HG03378 (cell line): Measurements from ENCODE around the gene TMEM145.

Experiments used
- ATAC-seq: cut with Tn5 transposase; IDR thresholded peaks from one replicate; pipeline ENCODE4 v1.9.1; 2021; ENCODE audit warnings: mild to moderate bottlenecking, moderate library complexity; ENCODE audit not compliant: unreplicated experiment

The TMEM145 gene

DNA sequence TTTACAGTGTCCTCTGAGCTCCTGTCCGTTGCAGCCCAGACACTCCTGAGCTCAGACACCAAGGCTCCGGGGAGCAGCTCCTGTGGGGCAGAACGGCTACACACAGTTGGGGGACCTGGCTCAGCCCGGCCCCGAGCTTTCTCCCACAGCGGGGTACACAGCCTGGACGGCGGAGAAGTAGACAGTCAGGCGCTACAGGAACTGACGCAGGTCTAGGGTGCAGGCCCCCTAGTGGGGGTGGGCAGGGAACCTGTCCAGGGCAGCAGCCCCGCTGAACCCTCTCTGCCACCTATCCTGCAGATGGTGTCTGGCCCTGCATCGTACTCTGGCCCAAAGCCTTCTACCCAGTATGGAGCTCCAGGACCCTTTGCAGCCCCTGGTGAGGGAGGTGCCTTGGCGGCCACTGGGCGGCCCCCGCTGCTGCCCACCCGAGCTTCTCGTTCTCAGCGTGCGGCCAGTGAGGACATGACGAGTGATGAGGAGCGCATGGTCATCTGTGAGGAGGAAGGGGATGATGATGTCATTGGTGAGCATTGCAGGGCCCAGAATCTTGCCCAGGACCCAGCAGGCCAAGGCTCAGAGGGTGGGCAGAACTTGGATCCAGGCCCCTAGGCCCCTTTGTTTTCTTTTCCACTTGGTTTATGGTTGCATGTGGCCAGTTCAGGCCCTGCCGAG, 24.1 kb upstream of the TMEM145 start:
- no peak for ATAC-seq

DNA sequence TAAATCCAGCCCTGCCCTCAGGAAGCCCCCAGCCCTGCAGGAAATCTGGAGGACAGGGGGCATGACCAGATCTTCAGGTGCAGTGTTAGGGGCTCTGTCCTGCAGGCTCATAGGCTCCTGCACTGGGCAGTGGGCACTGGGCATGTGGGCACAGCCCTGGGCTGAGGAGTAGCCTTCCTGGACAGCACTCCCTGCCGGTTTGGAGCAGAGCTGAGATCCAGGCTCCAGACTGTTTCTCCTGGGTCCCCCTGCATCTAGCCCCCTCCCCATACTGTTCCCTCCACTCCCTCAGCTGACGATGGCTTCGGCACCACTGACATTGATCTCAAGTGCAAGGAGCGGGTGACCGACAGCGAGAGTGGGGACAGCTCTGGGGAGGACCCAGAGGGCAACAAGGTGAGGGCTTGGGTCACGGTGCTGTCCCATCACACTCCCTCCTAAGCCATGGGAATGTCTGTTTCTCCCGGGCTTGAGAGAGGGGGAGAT, 23.5 kb upstream of the TMEM145 start:
- ATAC-seq: no peak

DNA sequence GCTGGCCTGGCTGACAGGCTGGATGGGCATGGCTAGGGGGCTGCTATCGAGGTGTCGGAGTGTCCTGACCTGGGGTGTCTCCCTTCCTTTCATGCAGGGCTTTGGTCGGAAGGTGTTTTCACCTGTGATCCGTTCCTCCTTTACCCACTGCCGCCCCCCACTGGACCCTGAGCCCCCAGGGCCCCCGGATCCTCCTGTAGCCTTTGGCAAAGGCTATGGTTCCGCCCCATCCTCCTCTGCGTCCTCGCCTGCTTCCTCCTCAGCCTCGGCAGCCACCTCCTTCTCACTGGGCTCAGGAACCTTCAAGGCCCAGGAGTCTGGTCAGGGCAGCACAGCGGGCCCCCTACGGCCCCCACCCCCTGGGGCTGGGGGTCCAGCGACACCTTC, 23.0 kb upstream of the TMEM145 start:
- no peak for ATAC-seq

- no peak for ATAC-seq
Measured at GRCh38 chr19:42290523-42291434, 22.3 kb upstream of the TMEM145 start.

DNA sequence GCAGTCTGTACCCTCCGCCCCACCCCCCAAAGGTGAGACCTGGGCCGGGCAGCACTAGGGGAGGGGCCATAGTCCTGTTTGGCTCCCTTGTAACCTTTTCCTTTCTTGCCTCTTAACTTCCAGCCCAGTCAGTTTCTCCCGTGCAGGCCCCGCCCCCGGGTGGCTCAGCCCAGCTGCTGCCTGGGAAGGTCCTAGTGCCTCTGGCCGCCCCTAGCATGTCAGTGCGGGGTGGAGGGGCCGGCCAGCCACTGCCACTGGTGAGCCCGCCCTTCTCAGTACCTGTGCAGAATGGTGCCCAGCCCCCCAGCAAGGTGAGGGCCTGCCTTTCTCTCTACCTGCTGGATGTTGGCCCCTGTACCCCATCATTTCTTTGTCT, 21.7 kb upstream of the TMEM145 start:
- ATAC-seq: no peak

DNA sequence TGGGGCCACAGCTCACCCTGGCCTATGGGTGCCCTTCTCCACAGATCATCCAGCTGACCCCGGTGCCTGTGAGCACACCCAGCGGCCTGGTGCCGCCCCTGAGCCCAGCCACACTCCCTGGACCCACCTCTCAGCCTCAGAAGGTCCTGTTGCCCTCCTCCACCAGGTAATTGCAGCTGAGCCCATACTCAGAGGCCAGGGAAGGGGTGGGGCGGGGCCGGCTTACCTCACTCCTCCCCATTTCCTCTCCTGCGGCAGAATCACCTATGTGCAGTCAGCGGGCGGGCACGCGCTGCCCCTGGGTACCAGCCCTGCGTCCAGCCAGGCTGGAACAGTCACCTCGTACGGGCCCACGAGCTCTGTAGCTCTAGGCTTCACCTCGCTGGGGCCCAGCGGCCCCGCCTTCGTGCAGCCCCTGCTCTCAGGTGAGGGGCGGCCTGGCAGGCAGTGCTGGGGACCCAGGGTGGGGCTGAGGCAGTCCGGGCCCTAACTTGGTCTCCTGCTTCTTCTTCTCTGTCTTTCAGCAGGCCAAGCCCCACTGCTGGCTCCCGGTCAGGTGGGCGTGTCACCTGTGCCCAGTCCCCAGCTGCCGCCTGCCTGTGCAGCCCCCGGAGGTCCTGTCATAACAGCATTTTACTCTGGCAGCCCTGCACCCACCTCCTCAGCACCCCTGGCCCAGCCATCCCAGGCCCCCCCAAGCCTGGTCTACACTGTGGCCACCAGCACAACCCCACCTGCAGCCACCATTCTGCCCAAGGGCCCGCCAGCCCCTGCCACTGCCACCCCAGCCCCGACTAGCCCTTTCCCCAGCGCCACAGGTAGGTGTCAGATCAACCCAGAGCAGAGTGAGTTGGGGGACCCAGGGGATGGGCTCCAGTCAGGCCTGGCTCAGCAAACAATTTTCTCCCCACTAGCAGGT, 20.8 kb upstream of the TMEM145 start:
- no peak for ATAC-seq

DNA sequence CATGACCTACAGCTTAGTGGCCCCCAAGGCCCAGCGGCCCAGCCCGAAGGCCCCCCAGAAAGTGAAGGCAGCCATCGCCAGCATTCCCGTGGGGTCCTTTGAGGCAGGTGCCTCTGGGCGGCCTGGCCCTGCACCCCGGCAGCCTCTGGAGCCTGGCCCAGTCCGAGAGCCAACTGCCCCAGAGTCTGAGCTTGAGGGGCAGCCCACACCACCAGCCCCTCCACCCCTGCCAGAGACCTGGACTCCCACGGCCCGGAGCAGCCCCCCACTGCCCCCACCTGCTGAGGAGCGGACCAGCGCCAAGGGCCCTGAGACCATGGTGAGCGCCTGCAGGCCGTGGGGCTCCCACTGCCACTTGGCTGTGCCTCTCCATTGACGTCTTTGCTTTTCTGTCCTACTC, 20.1 kb upstream of the TMEM145 start:
- no peak for ATAC-seq

GRCh38 chr19:42293540-42293939, 19.6 kb upstream of the TMEM145 start:
- no peak for ATAC-seq

DNA sequence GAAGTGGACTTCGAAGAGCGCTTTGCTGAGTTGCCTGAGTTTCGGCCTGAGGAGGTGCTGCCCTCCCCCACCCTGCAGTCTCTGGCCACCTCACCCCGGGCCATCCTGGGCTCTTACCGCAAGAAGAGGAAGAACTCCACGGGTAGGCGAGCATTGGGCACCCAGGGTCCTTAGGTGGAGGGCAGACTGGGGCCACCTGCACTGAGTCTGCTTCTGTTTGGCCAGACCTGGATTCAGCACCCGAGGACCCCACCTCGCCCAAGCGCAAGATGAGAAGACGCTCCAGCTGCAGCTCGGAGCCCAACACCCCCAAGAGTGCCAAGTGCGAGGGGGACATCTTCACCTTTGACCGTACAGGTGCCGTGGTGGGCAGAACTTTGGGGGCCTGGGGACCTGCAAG, 19.2 kb upstream of the TMEM145 start:
- no peak for ATAC-seq

DNA sequence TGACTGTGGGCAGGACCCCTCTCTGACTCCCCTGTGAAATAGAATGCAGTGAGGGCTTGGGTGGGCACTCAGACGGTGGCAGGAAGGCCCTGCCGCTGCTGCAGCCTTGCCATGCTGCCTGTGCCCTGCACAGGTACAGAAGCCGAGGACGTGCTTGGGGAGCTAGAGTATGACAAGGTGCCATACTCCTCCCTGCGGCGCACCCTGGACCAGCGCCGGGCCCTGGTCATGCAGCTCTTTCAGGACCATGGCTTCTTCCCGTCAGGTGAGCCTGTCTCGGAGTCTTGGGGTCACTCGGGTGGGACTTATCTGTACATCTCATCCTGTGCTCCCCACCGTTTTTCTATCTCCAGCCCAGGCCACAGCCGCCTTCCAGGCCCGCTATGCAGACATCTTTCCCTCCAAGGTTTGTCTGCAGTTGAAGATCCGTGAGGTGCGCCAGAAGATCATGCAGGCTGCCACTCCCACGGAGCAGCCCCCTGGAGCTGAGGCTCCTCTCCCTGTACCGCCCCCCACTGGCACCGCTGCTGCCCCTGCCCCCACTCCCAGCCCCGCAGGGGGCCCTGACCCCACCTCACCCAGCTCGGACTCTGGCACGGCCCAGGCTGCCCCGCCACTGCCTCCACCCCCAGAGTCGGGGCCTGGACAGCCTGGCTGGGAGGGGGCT, 18.5 kb upstream of the TMEM145 start:
- no peak for ATAC-seq

DNA sequence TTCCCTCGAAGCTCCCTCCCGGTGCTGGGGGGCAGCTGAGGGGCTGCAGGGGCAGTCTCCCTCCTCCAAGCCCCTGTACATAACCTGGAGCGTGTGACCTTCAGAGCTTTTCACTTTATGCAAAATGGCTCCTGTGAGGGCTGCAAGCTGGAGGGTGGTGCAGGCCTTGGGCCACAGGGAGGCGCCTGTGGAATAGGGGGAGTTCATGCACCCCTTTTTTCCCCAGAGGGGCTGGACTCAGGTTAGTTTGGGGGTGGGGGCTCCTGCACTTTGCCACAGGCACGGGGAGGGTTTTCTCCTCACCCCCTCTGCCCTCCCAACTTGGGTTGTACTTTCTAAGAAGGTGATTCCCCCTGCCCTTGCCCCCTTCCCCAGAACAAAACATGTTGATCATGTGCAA, 17.8 kb upstream of the TMEM145 start:
- ATAC-seq: no peak

DNA sequence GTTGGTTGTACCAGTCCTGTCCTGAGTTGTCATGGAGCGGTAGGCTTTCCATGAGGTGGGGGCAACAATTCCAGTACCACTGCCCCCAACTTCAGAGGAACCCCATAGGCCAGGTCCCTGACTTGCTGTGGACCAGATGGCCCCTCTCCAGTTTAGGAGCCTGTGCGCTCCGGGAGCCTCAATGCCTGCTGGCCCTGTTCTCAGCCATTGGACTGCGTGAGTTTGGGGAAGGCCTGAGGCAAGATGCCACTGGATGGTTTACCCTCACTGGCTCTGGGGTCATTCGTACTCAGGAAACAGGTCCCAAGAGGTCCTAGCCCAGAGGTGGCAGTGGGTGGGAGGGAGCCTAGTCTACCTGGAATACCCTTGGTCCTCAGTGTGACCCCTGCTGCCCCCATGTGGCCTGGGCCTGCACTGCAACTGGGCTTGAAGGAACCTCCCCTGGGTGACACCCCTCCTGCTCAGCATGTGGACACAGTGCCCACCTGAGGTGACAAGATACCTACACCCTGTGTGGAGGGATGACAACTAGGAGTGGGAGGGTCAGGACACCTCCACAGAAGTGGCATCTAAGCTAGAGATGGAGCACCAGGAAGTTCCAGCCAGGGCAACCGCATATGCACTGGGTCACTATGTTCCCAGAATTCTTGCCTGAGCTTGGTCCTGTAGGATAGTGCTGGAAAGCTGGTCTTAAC, 17.1 kb upstream of the TMEM145 start:
- ATAC-seq: no peak

DNA sequence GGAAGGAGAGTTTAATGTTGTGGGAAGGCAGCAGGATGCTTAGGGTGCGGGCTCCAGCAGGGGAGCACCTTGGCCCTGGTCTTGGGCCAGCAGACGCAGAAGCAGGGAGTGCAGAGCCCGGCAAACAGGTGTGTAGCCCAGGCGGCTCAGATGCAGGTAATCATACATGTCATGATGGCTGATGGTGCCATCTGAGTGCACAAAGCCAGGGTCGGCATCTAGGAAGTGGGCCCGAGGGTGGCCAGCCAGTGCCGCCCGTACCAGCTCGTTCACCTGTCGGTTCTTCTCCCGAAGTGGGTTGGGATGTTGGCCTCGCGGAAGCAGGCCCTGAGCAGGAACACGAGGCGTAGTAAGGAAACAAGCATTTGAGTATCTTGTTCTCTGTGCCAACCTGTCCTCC, 16.1 kb upstream of the TMEM145 start:
- no peak for ATAC-seq

DNA sequence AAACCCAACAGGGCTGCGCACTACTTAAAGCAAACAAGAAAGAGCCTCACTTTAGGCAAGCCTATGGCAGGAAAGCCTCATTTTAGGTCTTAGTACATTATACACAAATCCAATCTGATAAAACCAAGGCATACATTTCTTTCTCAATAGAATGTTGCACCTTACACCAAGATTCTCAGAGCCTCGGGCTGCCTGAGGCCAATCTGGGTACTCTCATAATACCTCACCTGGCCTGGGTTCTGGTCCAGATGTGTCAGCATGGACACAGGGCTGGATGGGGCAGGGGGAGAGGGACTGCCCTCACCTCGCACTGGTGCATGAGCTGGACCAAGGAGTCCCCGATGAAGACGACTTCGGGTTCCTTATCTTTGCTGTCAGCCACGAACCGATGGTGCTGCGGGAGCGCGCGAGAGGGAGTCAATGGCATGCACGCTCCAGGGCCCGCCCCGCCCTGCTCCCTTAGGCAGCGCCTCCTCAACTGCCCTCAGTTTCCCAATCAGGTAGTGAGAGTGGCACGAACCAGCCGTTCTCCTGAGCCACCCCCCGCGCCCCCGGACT, 11.4 kb upstream of the TMEM145 start, which contains the start of gene PRR19:
Gene PRR19, plus strand, starts transcription at position 487 of the 558 bp plus-strand sequence. CDS start 7,453 bp downstream, outside the sequence.
- ATAC-seq: no peak

GRCh38 chr19:42303101-42303464, 10.0 kb upstream of the TMEM145 start:
- no peak for ATAC-seq

DNA sequence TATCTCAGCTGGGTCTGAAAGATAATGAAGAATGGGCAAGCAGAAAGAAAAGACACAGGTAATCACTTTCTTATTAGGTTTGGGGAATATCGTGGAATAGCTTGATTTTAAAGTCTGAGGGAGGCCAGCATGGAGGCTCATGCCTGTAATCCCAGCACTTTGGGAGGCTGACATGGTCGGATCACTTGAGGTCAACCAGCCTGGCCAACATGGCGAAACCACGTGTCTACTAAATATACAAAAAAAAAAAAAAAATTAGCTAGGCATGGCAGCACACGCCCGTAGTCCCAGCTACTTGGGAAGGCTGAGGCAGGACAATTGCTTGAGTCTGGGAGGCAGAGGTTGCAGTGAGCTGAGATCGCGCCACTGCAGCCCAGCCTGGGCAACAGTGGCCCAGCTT, 9.2 kb upstream of the TMEM145 start:
- ATAC-seq: no peak

DNA sequence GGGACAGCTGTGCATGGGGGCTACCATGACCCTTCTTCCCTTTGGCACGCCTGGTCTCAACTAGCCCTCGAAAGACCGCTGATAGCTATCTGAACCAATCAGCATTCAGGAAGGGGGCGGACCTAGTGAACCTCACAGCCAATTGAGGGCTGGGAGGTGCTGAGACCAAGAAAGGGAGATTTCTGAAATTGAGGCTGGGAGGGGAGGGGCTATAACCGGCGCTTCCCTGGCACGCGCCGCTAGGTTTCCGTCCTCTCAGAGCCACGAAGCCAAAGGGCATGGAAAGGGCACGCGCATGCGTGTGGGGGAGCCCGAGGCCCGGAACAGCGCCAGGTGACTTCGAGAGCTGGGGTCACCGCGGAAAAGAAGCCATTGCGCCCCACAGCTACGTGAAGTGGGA, 6.5 kb upstream of the TMEM145 start:
- no peak for ATAC-seq

- ATAC-seq: no peak
Measured at GRCh38 chr19:42309686-42310085, 3.4 kb upstream of the TMEM145 start.

DNA sequence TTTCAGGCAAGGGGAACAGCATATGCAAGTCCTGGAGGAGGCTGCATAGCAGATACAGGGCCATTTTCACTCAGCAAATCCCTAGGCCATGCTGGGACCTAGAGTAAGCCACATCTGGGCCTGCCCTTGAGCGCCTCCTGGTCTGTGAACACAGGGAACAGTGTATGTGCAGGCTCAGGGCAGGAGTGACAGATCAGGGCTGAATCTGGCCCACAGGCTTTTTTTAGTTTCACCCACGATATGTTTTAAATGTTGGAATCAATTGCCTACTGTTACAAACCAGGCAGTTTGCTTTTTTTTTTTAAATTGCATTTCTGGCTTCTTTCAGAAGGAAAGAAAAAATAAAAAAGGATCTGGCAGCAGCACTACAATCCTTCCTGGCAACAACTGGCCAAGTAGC, 1.5 kb upstream of the TMEM145 start:
- ATAC-seq: no peak

- no peak for ATAC-seq
Measured at GRCh38 chr19:42312370-42312769, 739 bp upstream of the TMEM145 start.
